ENCODE results near the gene TMEM39A.

Gene TMEM39A

DNA sequence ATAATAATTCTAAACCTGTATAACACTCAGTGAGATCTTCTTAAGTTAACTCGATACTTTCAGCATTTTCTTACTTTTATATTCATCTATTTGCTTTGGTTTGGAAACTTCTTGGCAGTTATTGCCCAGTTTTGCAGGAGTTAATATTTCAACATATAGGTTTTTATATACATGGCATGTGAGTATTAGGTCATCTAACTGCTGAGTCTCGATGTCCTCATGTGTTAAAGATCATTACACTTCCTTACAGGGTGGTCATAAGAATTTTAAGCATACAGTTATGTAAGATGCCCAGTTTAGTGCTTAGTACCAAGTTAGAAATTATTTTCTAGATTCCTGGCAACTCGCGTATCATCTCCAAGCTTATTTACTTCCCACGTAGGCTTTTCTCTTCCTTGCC, 62.9 kb downstream of the TMEM39A start:
- no peak for DNase-seq (ENCODE audit: low read depth)

DNA sequence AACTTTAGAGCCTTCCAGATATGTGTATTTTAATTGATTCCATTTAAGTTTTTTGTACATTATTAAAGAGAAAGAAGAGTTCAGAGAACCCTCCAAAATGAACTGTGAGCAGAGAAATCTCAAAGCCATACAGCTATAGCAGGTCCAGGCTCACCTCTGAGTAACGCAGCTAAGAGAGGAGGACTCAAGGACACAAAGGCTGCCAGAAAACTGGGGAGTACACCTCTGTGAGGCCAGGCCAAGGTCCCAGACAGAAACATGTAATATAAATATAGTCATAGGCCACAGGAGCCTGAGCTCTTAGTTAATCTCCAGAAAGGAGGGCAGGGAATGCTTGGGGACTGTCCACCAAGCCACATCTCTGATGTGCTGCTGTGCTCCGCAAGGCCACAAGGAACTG, 66.5 kb downstream of the TMEM39A start:
- no peak for DNase-seq (ENCODE audit: low read depth)

DNA sequence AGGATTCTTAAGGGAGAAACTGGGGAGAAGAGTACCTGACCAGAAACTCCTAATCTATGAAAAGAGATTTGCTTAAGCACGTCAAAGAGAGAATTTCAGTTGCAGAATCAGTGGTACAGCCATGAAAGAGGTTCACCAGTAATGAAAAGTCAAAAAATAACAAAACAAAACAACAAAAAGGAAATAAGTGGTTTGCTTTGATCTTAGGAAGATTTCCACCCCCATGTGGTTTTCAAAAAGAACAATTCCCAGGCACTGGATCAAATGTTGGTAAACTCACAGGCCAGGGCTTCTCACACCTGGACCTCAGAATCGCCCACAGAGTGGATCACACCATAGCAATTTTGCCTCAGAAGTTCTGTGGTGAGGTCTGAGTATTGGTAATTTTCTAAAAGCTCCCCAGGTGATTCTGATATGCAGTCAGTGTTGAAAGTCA, 67.5 kb downstream of the TMEM39A start:
- no peak for DNase-seq (ENCODE audit: low read depth)

- DNase-seq (ENCODE audit: low read depth), result no peak
These were observed 74.8 kb downstream of the TMEM39A start for GRCh38 chr3:119388577-119388976.

- DNase-seq (ENCODE audit: low read depth), result no peak
These were observed 81.3 kb downstream of the TMEM39A start for GRCh38 chr3:119382134-119382533.

- no peak for DNase-seq (ENCODE audit: low read depth)
These were observed 82.7 kb downstream of the TMEM39A start for GRCh38 chr3:119380697-119381096.
